K562 (cell line): ENCODE measurements around the gene CTBP2. TPM values are rescaled to one million over a fixed set of nuclear protein-coding genes. Genes with fewer than 3 reads are reported as not detected.

Experiments
- EWSR1 ChIP-seq: fragments of 450-650 bp; IDR thresholded peaks from 2 replicates; pipeline ENCODE4 v1.6.1; 2018; ENCODE audit warnings: borderline replicate concordance, mild to moderate bottlenecking, low read depth, moderate library complexity; ENCODE audit not compliant: partially characterized antibody
- RFX7 ChIP-seq: fragments of 250-450 bp; sonication (Bioruptor Pico); IDR thresholded peaks from 2 replicates; pipeline ENCODE4 v1.5.1; 2021; ENCODE audit warnings: mild to moderate bottlenecking
- polyA plus RNA-seq, 8 experiments: library from polyadenylated mRNA; depleted of rRNA in 4 of 8; stranded (reverse) in 5 of 8; unstranded in 3 of 8; fragments of >200 nt; fragmentation: Nextera tagmentation in 2 of 8; fragmentation: Illumina TruSeq in 1 of 8; extraction: Ambion mirVana in 2 of 8; extraction: Trizol in 1 of 8; gene quantifications; 2 replicates each; pipeline versions ENCODE4 v1.2.1 to v1.2.3, GENCODE V29; 2011 to 2014; ENCODE audit warnings: inconsistent platforms in 1 of 8, missing spikeins in 1 of 8
- total RNA-seq, 7 experiments: library from RNA; depleted of rRNA in 6 of 7; stranded (reverse); fragments of >200 nt in 6 of 7; fragmentation: Illumina TruSeq in 2 of 7; extraction: Trizol in 2 of 7; gene quantifications; 2 replicates each; pipeline versions ENCODE4 v1.2.1 to v1.2.3, GENCODE V29; 2011 to 2021; ENCODE audit warnings: low replicate concordance in 1 of 7
- TF ChIP-seq, protein P1 (sequence below): sonication (generic); formaldehyde crosslinking; IDR thresholded peaks from 2 replicates; pipeline ENCODE4 v1.8.0; 2023; ENCODE audit warnings: mild to moderate bottlenecking, missing genetic modification reagents
- TF ChIP-seq, protein P2 (sequence below): fragments of 450-650 bp; IDR thresholded peaks from 2 replicates; pipeline ENCODE4 v1.6.1; 2014; ENCODE audit warnings: low read depth, mild to moderate bottlenecking, moderate library complexity, borderline replicate concordance

CTBP2 gene
- total and polyA plus RNA-seq, 9 of the 15 experiments (the other 6 are each of a cell fraction or from before 2014, with no cell fraction given): 1.3 to 8.8 (median 5.1) TPM

DNA sequence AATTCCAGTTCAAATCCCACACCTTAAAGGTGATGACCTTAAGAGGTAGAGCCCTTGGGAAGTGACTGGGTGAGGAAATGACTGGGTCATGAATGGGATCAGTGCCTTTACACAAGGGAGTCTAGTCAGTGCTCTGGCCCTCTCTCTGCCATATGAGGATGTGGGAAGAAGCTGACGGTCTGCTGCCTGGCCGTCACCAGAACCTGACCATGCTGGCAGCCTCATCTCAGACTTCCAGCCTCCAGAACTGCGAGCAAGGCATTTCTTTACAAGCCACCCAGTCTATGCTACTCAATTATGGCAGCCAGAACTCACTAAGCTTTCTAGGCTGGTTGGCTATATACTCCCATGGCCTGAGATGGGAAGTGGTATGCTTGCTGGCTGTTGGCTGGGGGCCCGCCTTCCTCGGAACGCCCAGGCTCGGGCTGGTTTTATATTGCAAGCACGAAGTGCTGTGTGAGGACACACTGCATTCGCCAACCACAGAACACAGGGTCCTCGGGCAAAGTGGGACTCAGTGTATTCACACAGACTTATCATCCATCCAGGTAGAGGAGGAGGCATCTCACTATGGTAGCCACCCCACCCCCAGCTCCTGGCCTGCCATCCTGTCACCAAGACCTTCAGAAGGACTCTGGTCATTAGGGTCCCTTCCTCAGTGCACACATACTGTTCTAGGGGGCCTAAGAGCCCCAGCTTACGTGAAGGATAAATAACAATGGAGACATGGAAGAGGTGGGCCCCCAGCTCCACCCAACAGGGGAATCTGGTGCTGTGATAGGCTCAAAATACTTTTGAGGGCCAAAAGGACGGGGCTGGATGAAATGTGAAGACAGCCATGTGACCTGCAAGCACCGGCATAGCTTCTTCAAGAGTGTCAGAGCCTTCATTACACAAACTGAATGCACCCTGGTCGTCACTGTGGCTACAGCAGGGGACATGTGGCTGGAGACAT lies 169.4 kb downstream of the CTBP2 start (continued):
- TF ChIP-seq, protein P1, sequence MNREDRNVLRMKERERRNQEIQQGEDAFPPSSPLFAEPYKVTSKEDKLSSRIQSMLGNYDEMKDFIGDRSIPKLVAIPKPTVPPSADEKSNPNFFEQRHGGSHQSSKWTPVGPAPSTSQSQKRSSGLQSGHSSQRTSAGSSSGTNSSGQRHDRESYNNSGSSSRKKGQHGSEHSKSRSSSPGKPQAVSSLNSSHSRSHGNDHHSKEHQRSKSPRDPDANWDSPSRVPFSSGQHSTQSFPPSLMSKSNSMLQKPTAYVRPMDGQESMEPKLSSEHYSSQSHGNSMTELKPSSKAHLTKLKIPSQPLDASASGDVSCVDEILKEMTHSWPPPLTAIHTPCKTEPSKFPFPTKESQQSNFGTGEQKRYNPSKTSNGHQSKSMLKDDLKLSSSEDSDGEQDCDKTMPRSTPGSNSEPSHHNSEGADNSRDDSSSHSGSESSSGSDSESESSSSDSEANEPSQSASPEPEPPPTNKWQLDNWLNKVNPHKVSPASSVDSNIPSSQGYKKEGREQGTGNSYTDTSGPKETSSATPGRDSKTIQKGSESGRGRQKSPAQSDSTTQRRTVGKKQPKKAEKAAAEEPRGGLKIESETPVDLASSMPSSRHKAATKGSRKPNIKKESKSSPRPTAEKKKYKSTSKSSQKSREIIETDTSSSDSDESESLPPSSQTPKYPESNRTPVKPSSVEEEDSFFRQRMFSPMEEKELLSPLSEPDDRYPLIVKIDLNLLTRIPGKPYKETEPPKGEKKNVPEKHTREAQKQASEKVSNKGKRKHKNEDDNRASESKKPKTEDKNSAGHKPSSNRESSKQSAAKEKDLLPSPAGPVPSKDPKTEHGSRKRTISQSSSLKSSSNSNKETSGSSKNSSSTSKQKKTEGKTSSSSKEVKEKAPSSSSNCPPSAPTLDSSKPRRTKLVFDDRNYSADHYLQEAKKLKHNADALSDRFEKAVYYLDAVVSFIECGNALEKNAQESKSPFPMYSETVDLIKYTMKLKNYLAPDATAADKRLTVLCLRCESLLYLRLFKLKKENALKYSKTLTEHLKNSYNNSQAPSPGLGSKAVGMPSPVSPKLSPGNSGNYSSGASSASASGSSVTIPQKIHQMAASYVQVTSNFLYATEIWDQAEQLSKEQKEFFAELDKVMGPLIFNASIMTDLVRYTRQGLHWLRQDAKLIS: no peak
- TF ChIP-seq RFX7 (no peak), EWSR1 (no peak)
- TF ChIP-seq, protein P2, sequence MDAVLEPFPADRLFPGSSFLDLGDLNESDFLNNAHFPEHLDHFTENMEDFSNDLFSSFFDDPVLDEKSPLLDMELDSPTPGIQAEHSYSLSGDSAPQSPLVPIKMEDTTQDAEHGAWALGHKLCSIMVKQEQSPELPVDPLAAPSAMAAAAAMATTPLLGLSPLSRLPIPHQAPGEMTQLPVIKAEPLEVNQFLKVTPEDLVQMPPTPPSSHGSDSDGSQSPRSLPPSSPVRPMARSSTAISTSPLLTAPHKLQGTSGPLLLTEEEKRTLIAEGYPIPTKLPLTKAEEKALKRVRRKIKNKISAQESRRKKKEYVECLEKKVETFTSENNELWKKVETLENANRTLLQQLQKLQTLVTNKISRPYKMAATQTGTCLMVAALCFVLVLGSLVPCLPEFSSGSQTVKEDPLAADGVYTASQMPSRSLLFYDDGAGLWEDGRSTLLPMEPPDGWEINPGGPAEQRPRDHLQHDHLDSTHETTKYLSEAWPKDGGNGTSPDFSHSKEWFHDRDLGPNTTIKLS: no peak
